Stimulated activated naive CD8-positive, alpha-beta T cell treated with anti-CD3 and anti-CD28 coated beads, Interleukin-15, Interleukin-2, amounts not matched to agents 100 ng/mL and 50 ng/mL, for 24 hours (primary cell): ENCODE data around the gene RAB42.
A peak's percentile ranks its signal among the peaks of the same experiment; 100 is the strongest.
"Not testable (repeated sequence)": the region's sequence is repeated elsewhere in the genome, so short reads cannot be mapped to it uniquely, and the experiment has no call there.

Experiments used
- H3K27ac Mint-ChIP-seq: one replicate; pipeline ENCODE4 v1.8.0; 2021; ENCODE audit warnings: mild to moderate bottlenecking, mixed read lengths
- H3K27me3 Mint-ChIP-seq: one replicate; pipeline ENCODE4 v1.8.0; 2021; ENCODE audit warnings: mixed read lengths
- H3K36me3 Mint-ChIP-seq: one replicate; pipeline ENCODE4 v1.8.0; 2021; ENCODE audit warnings: low read depth, mixed read lengths
- H3K4me1 Mint-ChIP-seq: one replicate; pipeline ENCODE4 v1.8.0; 2021; ENCODE audit warnings: low read depth, mixed read lengths
- H3K4me3 Mint-ChIP-seq: one replicate; pipeline ENCODE4 v1.8.0; 2021; ENCODE audit warnings: mild to moderate bottlenecking, mixed read lengths
- H3K9me3 Mint-ChIP-seq: one replicate; pipeline ENCODE4 v1.8.0; 2021; ENCODE audit warnings: mixed read lengths

RAB42 gene

GRCh38 chr1:28591708-28592320 is at the start of gene RAB42:
Gene RAB42, plus strand, starts transcription at chr1:28592265. Its CDS starts 247 bp downstream, at chr1:28592512.
- peaks cover 7% of the 10 kb centered on the region for H3K27me3 Mint-ChIP-seq
- peak within 1 kb of the TSS; percentile 76 for H3K4me3 Mint-ChIP-seq
- peaks cover 3% of the 10 kb centered on the region for H3K36me3 Mint-ChIP-seq
- H3K27ac Mint-ChIP-seq = no peak within 1 kb of the TSS
- no peaks in the 10 kb centered on the region for H3K9me3 Mint-ChIP-seq
- peaks cover 10% of the 10 kb centered on the region for H3K4me1 Mint-ChIP-seq

- Mint-ChIP-seq H3K4me1 (no peaks in the 10 kb centered on the region), H3K27me3 (no peaks in the 10 kb centered on the region), H3K36me3 (no peaks in the 10 kb centered on the region), H3K4me3 (no peak overlapping the region), H3K9me3 (no peaks in the 10 kb centered on the region), H3K27ac (no peak overlapping the region)
Observed at GRCh38 chr1:28545246-28545628, 46.8 kb upstream of the RAB42 start.

- no peaks in the 10 kb centered on the region for H3K27me3 Mint-ChIP-seq
- H3K4me1 Mint-ChIP-seq = peaks cover 7% of the 10 kb centered on the region
- H3K36me3 Mint-ChIP-seq = no peaks in the 10 kb centered on the region
- no peaks in the 10 kb centered on the region for H3K9me3 Mint-ChIP-seq
- H3K4me3 Mint-ChIP-seq = no peak overlapping the region
- H3K27ac Mint-ChIP-seq = no peak overlapping the region
Observed at GRCh38 chr1:28548318-28548717, 43.7 kb upstream of the RAB42 start.

- peaks cover 15% of the 10 kb centered on the region for H3K36me3 Mint-ChIP-seq
- no peak overlapping the region for H3K27ac Mint-ChIP-seq
- H3K4me1 Mint-ChIP-seq = peaks cover 22% of the 10 kb centered on the region
- H3K4me3 Mint-ChIP-seq = no peak overlapping the region
- H3K27me3 Mint-ChIP-seq = no peaks in the 10 kb centered on the region
- H3K9me3 Mint-ChIP-seq = no peaks in the 10 kb centered on the region
Observed at GRCh38 chr1:28551381-28551780, 40.7 kb upstream of the RAB42 start.

GRCh38 chr1:28552758-28553663 is 39.1 kb upstream of the RAB42 start, which contains the start of gene TRNAU1AP:
Gene TRNAU1AP, plus strand, starts transcription at chr1:28553085. Its CDS starts 26 bp downstream, at chr1:28553111.
- peak within 1 kb of the TSS; percentile 96 for H3K4me3 Mint-ChIP-seq
- H3K9me3 Mint-ChIP-seq = no peaks in the 10 kb centered on the region
- peaks cover 22% of the 10 kb centered on the region for H3K4me1 Mint-ChIP-seq
- no peaks in the 10 kb centered on the region for H3K27me3 Mint-ChIP-seq
- peak within 1 kb of the TSS; percentile 96 for H3K27ac Mint-ChIP-seq
- H3K36me3 Mint-ChIP-seq = peaks cover 19% of the 10 kb centered on the region

- Mint-ChIP-seq H3K4me3 (no peak overlapping the region), H3K27ac (no peak overlapping the region), H3K4me1 (no peaks in the 10 kb centered on the region), H3K36me3 (peaks cover 54% of the 10 kb centered on the region), H3K27me3 (no peaks in the 10 kb centered on the region), H3K9me3 (no peaks in the 10 kb centered on the region)
Observed at GRCh38 chr1:28560886-28561285, 31.2 kb upstream of the RAB42 start.

GRCh38 chr1:28564310-28564709 is 27.8 kb upstream of the RAB42 start:
- Mint-ChIP-seq H3K27ac (no peak overlapping the region), H3K4me1 (no peaks in the 10 kb centered on the region), H3K36me3 (peaks cover 68% of the 10 kb centered on the region)

GRCh38 chr1:28565040-28565439 is 27.0 kb upstream of the RAB42 start:
- Mint-ChIP-seq H3K36me3 (peaks cover 60% of the 10 kb centered on the region), H3K27ac (no peak overlapping the region)

More at GRCh38 chr1:28564310-28564709, 27.8 kb upstream of the RAB42 start:
- Mint-ChIP-seq H3K4me3 (no peak overlapping the region), H3K27me3 (no peaks in the 10 kb centered on the region), H3K9me3 (no peaks in the 10 kb centered on the region)

GRCh38 chr1:28565726-28566125 is 26.3 kb upstream of the RAB42 start:
- H3K36me3 Mint-ChIP-seq = peaks cover 54% of the 10 kb centered on the region
- H3K4me3 Mint-ChIP-seq = no peak overlapping the region
- H3K4me1 Mint-ChIP-seq = no peaks in the 10 kb centered on the region
- H3K9me3 Mint-ChIP-seq = no peaks in the 10 kb centered on the region
- no peak overlapping the region for H3K27ac Mint-ChIP-seq
- H3K27me3 Mint-ChIP-seq = no peaks in the 10 kb centered on the region

More at GRCh38 chr1:28565040-28565439, 27.0 kb upstream of the RAB42 start:
- Mint-ChIP-seq H3K4me3 (no peak overlapping the region), H3K4me1 (no peaks in the 10 kb centered on the region), H3K9me3 (no peaks in the 10 kb centered on the region), H3K27me3 (no peaks in the 10 kb centered on the region)

GRCh38 chr1:28566931-28567330 is 25.1 kb upstream of the RAB42 start:
- Mint-ChIP-seq H3K27ac (no peak overlapping the region), H3K27me3 (no peaks in the 10 kb centered on the region), H3K4me3 (no peak overlapping the region), H3K9me3 (no peaks in the 10 kb centered on the region), H3K4me1 (no peaks in the 10 kb centered on the region), H3K36me3 (peaks cover 51% of the 10 kb centered on the region)

GRCh38 chr1:28571911-28572310 is 20.2 kb upstream of the RAB42 start:
- H3K27ac Mint-ChIP-seq = no peak overlapping the region
- peaks cover 33% of the 10 kb centered on the region for H3K36me3 Mint-ChIP-seq
- H3K4me1 Mint-ChIP-seq = no peaks in the 10 kb centered on the region
- H3K27me3 Mint-ChIP-seq = no peaks in the 10 kb centered on the region
- H3K9me3 Mint-ChIP-seq = no peaks in the 10 kb centered on the region
- no peak overlapping the region for H3K4me3 Mint-ChIP-seq

- H3K27ac Mint-ChIP-seq, H3K4me3 Mint-ChIP-seq, H3K4me1 Mint-ChIP-seq, H3K9me3 Mint-ChIP-seq, H3K27me3 Mint-ChIP-seq: not testable (repeated sequence)
- H3K36me3 Mint-ChIP-seq = peaks cover 34% of the 10 kb centered on the region
Observed at GRCh38 chr1:28572891-28573290, 19.2 kb upstream of the RAB42 start.

- Mint-ChIP-seq H3K9me3 (no peaks in the 10 kb centered on the region), H3K27ac (no peak overlapping the region), H3K4me1 (peaks cover 8% of the 10 kb centered on the region), H3K4me3 (no peak overlapping the region), H3K36me3 (peaks cover 34% of the 10 kb centered on the region), H3K27me3 (no peaks in the 10 kb centered on the region)
Observed at GRCh38 chr1:28573564-28573963, 18.5 kb upstream of the RAB42 start.

- Mint-ChIP-seq H3K4me3 (peak overlapping the region; percentile 97), H3K27me3 (no peaks in the 10 kb centered on the region), H3K27ac (peak overlapping the region; percentile 74), H3K36me3 (peaks cover 49% of the 10 kb centered on the region), H3K4me1 (peaks cover 27% of the 10 kb centered on the region), H3K9me3 (no peaks in the 10 kb centered on the region)
Observed at GRCh38 chr1:28577052-28577678, 14.9 kb upstream of the RAB42 start.
